Mesenchymal stem cell (in vitro differentiated cells and primary cell): ENCODE measurements around the gene ATF6.
"Not testable (repeated sequence)": the region's sequence is repeated elsewhere in the genome, so short reads cannot be mapped to it uniquely, and the experiment has no call there.

Source experiments
- DNase-seq: peaks from one replicate; pipeline ENCODE4 v3.0.0-alpha.2; 2013
- H2AFZ ChIP-seq: one replicate; pipeline ENCODE4 v1.6.1; 2013; ENCODE audit warnings: low read depth, mild to moderate bottlenecking, control low read depth, inconsistent platforms, low read length, moderate library complexity
- H2AK5ac ChIP-seq: 2 replicates; pipeline ENCODE4 v1.6.1; 2013; ENCODE audit warnings: low read length, moderate library complexity, mild to moderate bottlenecking, inconsistent platforms; ENCODE audit not compliant: severe bottlenecking
- H2BK120ac ChIP-seq: one replicate; pipeline ENCODE4 v1.6.1; 2013; ENCODE audit warnings: low read depth, mild to moderate bottlenecking, inconsistent platforms, low read length, moderate library complexity
- H2BK12ac ChIP-seq, 2 experiments: one replicate each; pipeline ENCODE4 v1.6.1; 2013; ENCODE audit warnings: inconsistent platforms in 2 of 2, low read length in 2 of 2, mild to moderate bottlenecking in 2 of 2, moderate library complexity in 2 of 2, control low read depth in 1 of 2
- H2BK15ac ChIP-seq: one replicate; pipeline ENCODE4 v1.6.1; 2013; ENCODE audit warnings: mild to moderate bottlenecking, low read depth, inconsistent platforms; ENCODE audit not compliant: poor library complexity, severe bottlenecking
- H2BK5ac ChIP-seq: 2 replicates; pipeline ENCODE4 v1.6.1; 2013; ENCODE audit warnings: low read depth, mild to moderate bottlenecking, low read length, control low read depth, inconsistent platforms; ENCODE audit not compliant: poor library complexity, severe bottlenecking
- H3K14ac ChIP-seq, 2 experiments: one replicate each; pipeline ENCODE4 v1.6.1; 2013; ENCODE audit warnings: inconsistent platforms in 2 of 2, low read length in 2 of 2, control low read depth in 1 of 2, mild to moderate bottlenecking in 1 of 2, moderate library complexity in 1 of 2
- H3K18ac ChIP-seq, 2 experiments: one replicate each; pipeline ENCODE4 v1.6.1; 2013; ENCODE audit warnings: inconsistent platforms in 2 of 2, low read length in 2 of 2, control low read depth in 1 of 2, low read depth in 1 of 2, mild to moderate bottlenecking in 1 of 2
- H3K23ac ChIP-seq, 2 experiments: one replicate each; pipeline ENCODE4 v1.6.1; 2013; ENCODE audit warnings: inconsistent platforms in 2 of 2, low read length in 2 of 2, mild to moderate bottlenecking in 2 of 2, moderate library complexity in 2 of 2, control low read depth in 1 of 2
- H3K27ac ChIP-seq: 2 replicates; pipeline ENCODE4 v1.5.1; 2013; ENCODE audit warnings: mild to moderate bottlenecking, moderate library complexity, low read length, control low read depth, inconsistent platforms; ENCODE audit not compliant: poor library complexity, severe bottlenecking
- H3K27me3 ChIP-seq, 2 experiments: 2 replicates each; pipeline versions ENCODE4 v1.6.1 to v1.7.0; 2013; ENCODE audit warnings: low read length in 2 of 2, mild to moderate bottlenecking in 2 of 2, moderate library complexity in 2 of 2, control low read depth in 1 of 2, inconsistent platforms in 1 of 2; ENCODE audit not compliant: control insufficient read depth in 1 of 2, insufficient read depth in 1 of 2
- H3K36me3 ChIP-seq, 2 experiments: 2 replicates each; pipeline versions ENCODE4 v1.6.1 to v1.7.0; 2013; ENCODE audit warnings: low read length in 2 of 2, control low read depth in 1 of 2, inconsistent platforms in 1 of 2, low read depth in 1 of 2, mild to moderate bottlenecking in 1 of 2; ENCODE audit not compliant: insufficient read depth in 2 of 2, control insufficient read depth in 1 of 2
- H3K4ac ChIP-seq, 2 experiments: one replicate each; pipeline ENCODE4 v1.6.1; 2013; ENCODE audit warnings: inconsistent platforms in 2 of 2, low read length in 2 of 2, mild to moderate bottlenecking in 2 of 2, moderate library complexity in 2 of 2, control low read depth in 1 of 2, low read depth in 1 of 2
- H3K4me1 ChIP-seq: 2 replicates; pipeline ENCODE4 v1.6.1; 2013; ENCODE audit warnings: low read depth, low read length, control low read depth; ENCODE audit not compliant: control insufficient read depth, insufficient read depth
- H3K4me2 ChIP-seq: 2 replicates; pipeline ENCODE4 v1.6.1; 2013; ENCODE audit warnings: low read length, mild to moderate bottlenecking, inconsistent platforms; ENCODE audit not compliant: poor library complexity, severe bottlenecking
- H3K4me3 ChIP-seq, 2 experiments: 2 replicates each; pipeline versions ENCODE4 v1.5.1 to v1.7.0; 2013; ENCODE audit warnings: low read length in 2 of 2, mild to moderate bottlenecking in 2 of 2, control low read depth in 1 of 2, low read depth in 1 of 2; ENCODE audit not compliant: insufficient read depth in 1 of 2
- H3K79me1 ChIP-seq: replicated peaks from 2 replicates; pipeline ENCODE4 v1.6.1; 2013; ENCODE audit warnings: mild to moderate bottlenecking, control low read depth, low read length, inconsistent platforms; ENCODE audit not compliant: poor library complexity, severe bottlenecking
- H3K9ac ChIP-seq: 2 replicates; pipeline ENCODE4 v1.7.0; 2013; ENCODE audit warnings: mild to moderate bottlenecking, low read length, moderate library complexity
- H3K9me3 ChIP-seq: 2 replicates; pipeline ENCODE4 v1.7.0; 2013; ENCODE audit warnings: mild to moderate bottlenecking, low read length; ENCODE audit not compliant: control insufficient read depth
- H4K8ac ChIP-seq: one replicate; pipeline ENCODE4 v1.6.1; 2013; ENCODE audit warnings: inconsistent platforms, mild to moderate bottlenecking, low read length, moderate library complexity
- H4K91ac ChIP-seq: one replicate; pipeline ENCODE4 v1.6.1; 2013; ENCODE audit warnings: mild to moderate bottlenecking, low read length, inconsistent platforms
- WGBS: methylation state at CpG from one replicate; pipeline ENCODE4 v1.1.7; 2013; ENCODE audit warnings: mixed read lengths; 5-methylcytosine and 5-hydroxymethylcytosine counted together

The ATF6 gene

DNA sequence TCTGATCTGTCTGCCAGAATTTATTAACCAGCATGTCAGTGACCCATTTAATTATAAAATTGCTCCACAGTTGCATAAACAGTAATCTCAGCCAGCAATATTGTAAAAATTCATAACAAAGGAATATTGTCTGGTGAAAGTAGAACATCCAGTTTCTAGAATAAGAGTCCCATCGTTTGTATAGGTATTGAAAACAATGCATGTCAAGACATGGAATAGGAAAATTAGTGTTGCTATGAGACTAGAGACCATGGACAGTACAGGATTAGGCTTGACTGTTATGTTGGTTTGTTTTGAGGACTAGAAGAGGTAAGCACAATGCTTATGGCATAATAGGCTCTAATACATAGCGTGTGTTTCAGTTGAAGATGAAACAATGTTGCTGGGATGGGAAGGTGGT lies 37.1 kb downstream of the ATF6 start:
- WGBS: 94% methylated on average over 2 of the region's 2 CpGs
- no peak overlapping the region for H2AK5ac ChIP-seq

DNA sequence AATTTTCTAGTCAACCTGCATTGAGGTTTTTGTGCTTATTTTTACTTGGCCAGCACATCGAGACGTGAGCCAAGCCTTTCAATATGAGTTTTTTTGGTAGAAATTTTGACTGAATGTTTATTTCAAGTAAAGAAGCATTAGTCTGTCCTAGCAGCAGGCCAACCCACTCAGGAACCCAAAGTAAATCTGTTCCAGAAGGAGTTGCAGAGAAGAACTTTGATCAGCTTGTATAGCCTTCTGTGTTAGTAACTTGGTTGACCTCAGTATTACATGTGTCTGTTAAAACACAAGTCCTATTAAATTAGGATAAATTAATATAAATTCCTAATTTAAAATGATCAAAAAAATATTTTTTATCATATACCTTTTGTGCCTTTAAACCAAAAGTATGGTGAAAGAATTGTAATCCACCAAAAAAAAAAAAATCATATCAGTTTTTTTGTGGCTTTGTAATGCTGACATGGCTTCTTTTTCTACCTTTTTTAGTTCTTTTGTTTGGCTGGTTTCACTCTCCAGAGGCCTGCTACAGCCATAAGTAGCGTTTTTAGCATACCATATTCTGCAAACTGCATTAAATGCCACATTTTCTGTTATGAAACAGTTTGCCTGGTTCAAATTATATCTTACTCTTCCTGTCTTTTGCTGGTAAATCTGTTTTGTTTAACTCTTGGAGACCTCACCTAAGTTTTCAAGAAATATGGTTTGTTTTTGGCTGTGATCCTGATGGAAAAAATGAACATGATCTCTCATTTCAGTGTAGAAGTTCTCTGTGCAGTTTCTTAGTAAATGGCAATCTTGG lies 39.5 kb downstream of the ATF6 start:
- H3K4me3 ChIP-seq: no peak overlapping the region
- H3K79me1 ChIP-seq: peaks cover 7% of the 10 kb centered on the region
- H4K8ac ChIP-seq: no peak overlapping the region
- no peak overlapping the region for H3K4me2 ChIP-seq
- no peak overlapping the region for H3K4ac ChIP-seq
- H3K23ac ChIP-seq: no peak overlapping the region
- no peak overlapping the region for H2AFZ ChIP-seq
- H3K27ac ChIP-seq: no peak overlapping the region
- WGBS: 100% methylated on average over 2 of the region's 3 CpGs
- H2BK5ac ChIP-seq: no peak overlapping the region
- no peak overlapping the region for H2BK15ac ChIP-seq
- no peak overlapping the region for H4K91ac ChIP-seq
- no peak overlapping the region for H2BK12ac ChIP-seq
- no peak for DNase-seq
- H3K9me3 ChIP-seq: peaks cover 9% of the 10 kb centered on the region
- no peaks in the 10 kb centered on the region for H3K27me3 ChIP-seq
- no peak overlapping the region for H3K9ac ChIP-seq
- no peak overlapping the region for H3K18ac ChIP-seq
- no peaks in the 10 kb centered on the region for H3K4me1 ChIP-seq
- no peak overlapping the region for H3K14ac ChIP-seq
- H2BK120ac ChIP-seq: no peak overlapping the region
- H3K36me3 ChIP-seq: peaks cover 3 to 26% of the 10 kb centered on the region in 2 experiments
- no peak overlapping the region for H2AK5ac ChIP-seq

More for the DNA sequence above, 37.1 kb downstream of the ATF6 start:
- Histone ChIP-seq H3K23ac (no peak overlapping the region), H3K4ac (no peak overlapping the region), H3K27me3 (no peaks in the 10 kb centered on the region), H3K36me3 (peaks cover 3 to 26% of the 10 kb centered on the region in 2 experiments), H2BK5ac (no peak overlapping the region), H3K14ac (no peak overlapping the region), H2AFZ (no peak overlapping the region), H2BK15ac (no peak overlapping the region), H4K8ac (no peak overlapping the region), H3K79me1 (peaks cover 4% of the 10 kb centered on the region), H3K18ac (no peak overlapping the region), H4K91ac (no peak overlapping the region), H2BK120ac (no peak overlapping the region), H3K4me1 (no peaks in the 10 kb centered on the region), H2BK12ac (no peak overlapping the region), H3K9me3 (no peaks in the 10 kb centered on the region), H3K4me2 (no peak overlapping the region), H3K27ac (no peak overlapping the region), H3K9ac (no peak overlapping the region), H3K4me3 (no peak overlapping the region)
- DNase-seq: no peak

DNA sequence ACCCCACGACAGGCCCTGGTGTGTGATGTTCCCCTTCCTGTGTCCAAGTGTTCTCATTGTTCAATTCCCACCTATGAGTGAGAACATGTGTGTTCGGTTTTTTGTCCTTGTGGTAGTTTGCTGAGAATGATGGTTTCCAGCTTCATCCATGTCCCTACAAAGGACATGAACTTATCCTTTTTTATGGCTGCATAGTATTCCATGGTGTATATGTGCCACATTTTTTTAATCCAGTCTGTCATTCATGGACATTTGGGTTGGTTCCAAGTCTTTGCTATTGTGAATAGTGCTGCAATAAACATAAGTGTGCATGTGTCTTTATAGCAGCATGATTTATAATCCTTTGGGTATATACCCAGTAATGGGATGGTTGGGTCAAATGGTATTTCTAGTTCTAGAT lies 43.1 kb downstream of the ATF6 start:
- not testable (repeated sequence) for H4K91ac ChIP-seq, H3K4me1 ChIP-seq, H4K8ac ChIP-seq, H3K27ac ChIP-seq, H3K79me1 ChIP-seq, H3K4ac ChIP-seq, H2AK5ac ChIP-seq, H2BK5ac ChIP-seq, H3K4me2 ChIP-seq, H3K23ac ChIP-seq, H2AFZ ChIP-seq, H2BK12ac ChIP-seq, H3K4me3 ChIP-seq, H3K9ac ChIP-seq, H2BK15ac ChIP-seq, H3K14ac ChIP-seq, H3K18ac ChIP-seq, H3K9me3 ChIP-seq, H3K27me3 ChIP-seq, H2BK120ac ChIP-seq, DNase-seq
- H3K36me3 ChIP-seq: peaks cover 0 to 15% of the 10 kb centered on the region in 2 experiments
- no CpG with 5 or more reads among the region's 2 CpGs for WGBS

DNA sequence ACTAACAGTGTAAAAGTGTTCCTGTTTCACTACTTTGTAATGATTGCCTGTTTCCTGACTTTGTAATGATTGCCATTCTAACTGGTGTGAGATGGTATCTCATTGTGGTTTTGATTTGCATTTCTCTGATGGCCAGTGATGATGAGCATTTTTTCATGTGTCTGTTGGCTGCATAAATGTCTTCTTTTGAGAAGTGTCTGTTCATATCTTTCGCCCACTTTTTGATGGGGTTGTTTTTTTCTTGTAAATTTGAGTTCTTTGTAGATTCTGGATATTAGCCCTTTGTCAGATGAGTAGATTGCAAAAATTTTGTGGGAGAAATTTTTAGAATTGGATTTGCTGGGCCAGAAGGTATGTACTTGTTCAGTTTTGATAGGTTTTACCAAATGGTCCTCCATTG lies 43.5 kb downstream of the ATF6 start:
- not testable (repeated sequence) for H3K4me3 ChIP-seq, H3K4me1 ChIP-seq, DNase-seq, H3K9ac ChIP-seq, H3K23ac ChIP-seq, H3K18ac ChIP-seq, H2BK120ac ChIP-seq, H2BK15ac ChIP-seq, H3K4me2 ChIP-seq, H2AFZ ChIP-seq, H3K14ac ChIP-seq, H3K79me1 ChIP-seq, H3K9me3 ChIP-seq, H4K8ac ChIP-seq, H3K4ac ChIP-seq, H4K91ac ChIP-seq, H2BK12ac ChIP-seq, H2AK5ac ChIP-seq, H3K27ac ChIP-seq, H3K27me3 ChIP-seq, H2BK5ac ChIP-seq
- H3K36me3 ChIP-seq: peaks cover 0 to 17% of the 10 kb centered on the region in 2 experiments
- WGBS: 90% methylated on average over 1 of the region's 1 CpG
